Uterus (tissue), 2 donors: ENCODE results near the gene TPT1.

Experiments
- POLR2A ChIP-seq, 2 donors: fragments of 450-650 bp; IDR thresholded peaks; one replicate each; pipeline ENCODE4 v1.6.1; 2016; ENCODE audit warnings: antibody characterized with exemption in 2 of 2, mild to moderate bottlenecking in 1 of 2, moderate library complexity in 1 of 2
- TF ChIP-seq, protein P1 (sequence below), 4 experiments: fragments of 200-600 bp in 2 of 4; fragments of 450-650 bp in 2 of 4; sonication (generic) in 2 of 4; IDR thresholded peaks; one replicate each; pipeline ENCODE4 v1.5.1; 2016 to 2019; ENCODE audit warnings: antibody characterized with exemption in 4 of 4, mild to moderate bottlenecking in 2 of 4, moderate library complexity in 1 of 4

GRCh38 chr13:45296259-45296658 is 44.7 kb downstream of the TPT1 start:
- TF ChIP-seq, protein P1, sequence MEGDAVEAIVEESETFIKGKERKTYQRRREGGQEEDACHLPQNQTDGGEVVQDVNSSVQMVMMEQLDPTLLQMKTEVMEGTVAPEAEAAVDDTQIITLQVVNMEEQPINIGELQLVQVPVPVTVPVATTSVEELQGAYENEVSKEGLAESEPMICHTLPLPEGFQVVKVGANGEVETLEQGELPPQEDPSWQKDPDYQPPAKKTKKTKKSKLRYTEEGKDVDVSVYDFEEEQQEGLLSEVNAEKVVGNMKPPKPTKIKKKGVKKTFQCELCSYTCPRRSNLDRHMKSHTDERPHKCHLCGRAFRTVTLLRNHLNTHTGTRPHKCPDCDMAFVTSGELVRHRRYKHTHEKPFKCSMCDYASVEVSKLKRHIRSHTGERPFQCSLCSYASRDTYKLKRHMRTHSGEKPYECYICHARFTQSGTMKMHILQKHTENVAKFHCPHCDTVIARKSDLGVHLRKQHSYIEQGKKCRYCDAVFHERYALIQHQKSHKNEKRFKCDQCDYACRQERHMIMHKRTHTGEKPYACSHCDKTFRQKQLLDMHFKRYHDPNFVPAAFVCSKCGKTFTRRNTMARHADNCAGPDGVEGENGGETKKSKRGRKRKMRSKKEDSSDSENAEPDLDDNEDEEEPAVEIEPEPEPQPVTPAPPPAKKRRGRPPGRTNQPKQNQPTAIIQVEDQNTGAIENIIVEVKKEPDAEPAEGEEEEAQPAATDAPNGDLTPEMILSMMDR (IDR thresholded peaks at IDR 0.05), result no peak
- TF ChIP-seq POLR2A (IDR thresholded peaks at IDR 0.05), result no peak
